CD14-positive monocyte (primary cell): ENCODE measurements around the gene AR. TPM values are rescaled to one million over a fixed set of nuclear protein-coding genes. Genes with fewer than 3 reads are reported as not detected.

Experiments used
- DNase-seq, 3 donors: peaks; one replicate each; pipeline ENCODE4 v3.0.0-alpha.2; 2011 to 2022
- H2AFZ ChIP-seq: 2 replicates; pipeline ENCODE4 v1.6.0; 2012; ENCODE audit warnings: mild to moderate bottlenecking, low read depth, low read length, inconsistent platforms; ENCODE audit not compliant: insufficient read depth, poor library complexity, severe bottlenecking
- H3K27ac ChIP-seq, 2 donors: 1 replicate in 1 of 2; 2 replicates in 1 of 2; pipeline ENCODE4 v1.5.1; 2012 to 2013; ENCODE audit warnings: low read length in 2 of 2, control low read depth in 1 of 2, inconsistent platforms in 1 of 2, low read depth in 1 of 2, mild to moderate bottlenecking in 1 of 2
- H3K27me3 ChIP-seq, 2 donors: one replicate each; pipeline versions ENCODE4 v1.6.0 to v1.6.1; 2011 to 2013; ENCODE audit warnings: low read length in 2 of 2; ENCODE audit not compliant: control insufficient read depth in 2 of 2, insufficient read depth in 2 of 2
- H3K36me3 ChIP-seq, 2 donors: replicated peaks in 1 of 2; 1 replicate in 1 of 2; 2 replicates in 1 of 2; pipeline versions ENCODE4 v1.5.1 to v1.6.1; 2012 to 2013; ENCODE audit warnings: low read length in 2 of 2, control low read depth in 1 of 2, inconsistent platforms in 1 of 2, mild to moderate bottlenecking in 1 of 2; ENCODE audit not compliant: insufficient read depth in 2 of 2, control insufficient read depth in 1 of 2
- H3K4me1 ChIP-seq, 2 donors: 1 replicate in 1 of 2; 2 replicates in 1 of 2; pipeline versions ENCODE4 v1.5.1 to v1.6.1; 2012 to 2013; ENCODE audit warnings: low read length in 2 of 2, control low read depth in 1 of 2, inconsistent platforms in 1 of 2, mild to moderate bottlenecking in 1 of 2, moderate library complexity in 1 of 2; ENCODE audit not compliant: insufficient read depth in 2 of 2, control insufficient read depth in 1 of 2
- H3K4me2 ChIP-seq: replicated peaks from 2 replicates; pipeline ENCODE3; 2012; ENCODE audit warnings: low read length, moderate library complexity, mild to moderate bottlenecking; ENCODE audit not compliant: poor library complexity, severe bottlenecking; ENCODE audit errors: extremely low read depth
- H3K4me3 ChIP-seq, 3 experiments: fragments of 200-600 bp in 1 of 3; sonication (generic) in 1 of 3; replicated peaks in 1 of 3; 1 replicate in 2 of 3; 2 replicates in 1 of 3; pipeline ENCODE4 v1.5.1; 2011 to 2013; ENCODE audit warnings: low read length in 3 of 3, mild to moderate bottlenecking in 3 of 3, control low read depth in 2 of 3, low read depth in 2 of 3, inconsistent platforms in 1 of 3, moderate library complexity in 1 of 3
- H3K79me2 ChIP-seq: 2 replicates; pipeline ENCODE4 v1.6.0; 2012; ENCODE audit warnings: mild to moderate bottlenecking, control low read depth, inconsistent platforms, low read length, moderate library complexity; ENCODE audit not compliant: insufficient read depth
- H3K9ac ChIP-seq: 2 replicates; pipeline ENCODE4 v1.6.0; 2017; ENCODE audit warnings: low read length, mild to moderate bottlenecking; ENCODE audit not compliant: insufficient read depth, poor library complexity, severe bottlenecking
- H3K9me3 ChIP-seq, 2 donors: replicated peaks in 1 of 2; 1 replicate in 1 of 2; 2 replicates in 1 of 2; pipeline versions ENCODE4 v1.5.1 to v1.6.1; 2012 to 2013; ENCODE audit warnings: low read length in 2 of 2, control low read depth in 1 of 2; ENCODE audit not compliant: control insufficient read depth in 1 of 2, insufficient read depth in 1 of 2
- H4K20me1 ChIP-seq: 2 replicates; pipeline ENCODE4 v1.6.0; 2012; ENCODE audit warnings: mild to moderate bottlenecking, low read length, control low read depth, moderate library complexity; ENCODE audit not compliant: insufficient read depth
- H3K27ac Mint-ChIP-seq, 7 donors: one replicate each; pipeline ENCODE4 v1.8.0; 2020; ENCODE audit warnings: mild to moderate bottlenecking in 7 of 7, mixed read lengths in 7 of 7, moderate library complexity in 6 of 7, inconsistent platforms in 2 of 7
- H3K27me3 Mint-ChIP-seq, 3 donors: one replicate each; pipeline ENCODE4 v1.8.0; 2021 to 2022; ENCODE audit warnings: low read depth in 3 of 3, mild to moderate bottlenecking in 3 of 3, mixed read lengths in 3 of 3, moderate library complexity in 3 of 3, inconsistent platforms in 1 of 3
- H3K36me3 Mint-ChIP-seq, 2 donors: one replicate each; pipeline ENCODE4 v1.8.0; 2020; ENCODE audit warnings: mixed read lengths in 2 of 2, inconsistent platforms in 1 of 2, mild to moderate bottlenecking in 1 of 2
- H3K4me1 Mint-ChIP-seq: one replicate; pipeline ENCODE4 v1.8.0; 2020; ENCODE audit warnings: mild to moderate bottlenecking, mixed read lengths
- H3K4me3 Mint-ChIP-seq, 2 donors: one replicate each; pipeline ENCODE4 v1.8.0; 2020; ENCODE audit warnings: mild to moderate bottlenecking in 2 of 2, mixed read lengths in 2 of 2, moderate library complexity in 1 of 2
- H3K9me3 Mint-ChIP-seq, 7 donors: one replicate each; pipeline ENCODE4 v1.8.0; 2020 to 2022; ENCODE audit warnings: mixed read lengths in 7 of 7, mild to moderate bottlenecking in 6 of 7, moderate library complexity in 6 of 7, inconsistent platforms in 2 of 7
- WGBS: methylation state at CpG from one replicate; pipeline ENCODE4 v1.1.5; 2013; ENCODE audit warnings: missing lambda C conversion rate; ENCODE audit not compliant: insufficient coverage; 5-methylcytosine and 5-hydroxymethylcytosine counted together
- intact Hi-C, 2 donors: fragments of 100-400 bp; cut with micrococcal nuclease; formaldehyde crosslinking; loops; one replicate each; pipeline versions ENCODE4 v1.15.0 to v1.15.1; 2023
- polyA plus RNA-seq, 3 donors: library from polyadenylated mRNA; depleted of rRNA in 1 of 3; unstranded in 2 of 3; stranded (reverse) in 1 of 3; fragments of 300-500 nt in 2 of 3; fragments of >200 nt in 1 of 3; fragmentation: Illumina TruSeq in 2 of 3; gene quantifications; 1 replicate in 2 of 3; 2 replicates in 1 of 3; pipeline ENCODE4 v1.2.3, GENCODE V29; 2012 to 2021
- TF ChIP-seq, protein P1 (sequence below): fragments of 200-600 bp; IDR thresholded peaks from one replicate; pipeline ENCODE4 v1.8.0; 2022; ENCODE audit warnings: antibody characterized with exemption, mild to moderate bottlenecking

AR gene
- polyA plus RNA-seq, 3 donors: not detected

- Histone ChIP-seq H3K9me3 (no peaks in the 10 kb centered on the region), H3K4me3 (no peak overlapping the region), H3K27me3 (no peaks in the 10 kb centered on the region), H3K36me3 (no peaks in the 10 kb centered on the region), H4K20me1 (no peaks in the 10 kb centered on the region), H3K4me2 (no peak overlapping the region), H2AFZ (no peak overlapping the region), H3K79me2 (no peaks in the 10 kb centered on the region), H3K4me1 (no peaks in the 10 kb centered on the region), H3K9ac (no peak overlapping the region), H3K27ac (no peak overlapping the region)
- H3K4me3 Mint-ChIP-seq: no peak overlapping the region
- intact Hi-C loops: no loop called here
- no peaks in the 10 kb centered on the region for H3K4me1 Mint-ChIP-seq
- H3K9me3 Mint-ChIP-seq: peaks cover 0 to 8% (median 2%) of the 10 kb centered on the region in 7 donors
- DNase-seq: no peak
- no peaks in the 10 kb centered on the region for H3K27me3 Mint-ChIP-seq
- no peak overlapping the region for H3K27ac Mint-ChIP-seq
- no peaks in the 10 kb centered on the region for H3K36me3 Mint-ChIP-seq
- TF ChIP-seq, protein P1, sequence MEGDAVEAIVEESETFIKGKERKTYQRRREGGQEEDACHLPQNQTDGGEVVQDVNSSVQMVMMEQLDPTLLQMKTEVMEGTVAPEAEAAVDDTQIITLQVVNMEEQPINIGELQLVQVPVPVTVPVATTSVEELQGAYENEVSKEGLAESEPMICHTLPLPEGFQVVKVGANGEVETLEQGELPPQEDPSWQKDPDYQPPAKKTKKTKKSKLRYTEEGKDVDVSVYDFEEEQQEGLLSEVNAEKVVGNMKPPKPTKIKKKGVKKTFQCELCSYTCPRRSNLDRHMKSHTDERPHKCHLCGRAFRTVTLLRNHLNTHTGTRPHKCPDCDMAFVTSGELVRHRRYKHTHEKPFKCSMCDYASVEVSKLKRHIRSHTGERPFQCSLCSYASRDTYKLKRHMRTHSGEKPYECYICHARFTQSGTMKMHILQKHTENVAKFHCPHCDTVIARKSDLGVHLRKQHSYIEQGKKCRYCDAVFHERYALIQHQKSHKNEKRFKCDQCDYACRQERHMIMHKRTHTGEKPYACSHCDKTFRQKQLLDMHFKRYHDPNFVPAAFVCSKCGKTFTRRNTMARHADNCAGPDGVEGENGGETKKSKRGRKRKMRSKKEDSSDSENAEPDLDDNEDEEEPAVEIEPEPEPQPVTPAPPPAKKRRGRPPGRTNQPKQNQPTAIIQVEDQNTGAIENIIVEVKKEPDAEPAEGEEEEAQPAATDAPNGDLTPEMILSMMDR: no peak
Measured at GRCh38 chrX:67624325-67624724, 80.5 kb downstream of the AR start.

DNA sequence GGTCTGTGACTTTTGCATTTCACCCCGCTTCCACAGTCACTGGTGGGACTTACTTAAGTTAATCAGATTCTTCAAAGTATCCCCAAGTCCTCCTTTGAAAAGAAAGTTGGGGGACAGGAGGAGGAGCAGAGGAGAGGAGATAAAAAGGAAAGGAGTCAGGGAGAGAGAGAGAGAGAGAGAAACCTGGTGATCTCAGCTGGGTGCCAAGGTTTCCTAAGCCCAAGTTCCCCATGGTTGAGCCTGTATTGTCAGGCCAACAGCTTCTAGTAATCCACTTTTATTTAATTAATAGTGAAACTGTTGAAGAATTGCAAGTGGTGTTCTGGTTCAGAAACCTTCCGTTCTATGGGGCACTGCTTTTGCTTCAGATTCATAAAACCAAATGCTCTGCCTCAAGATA, 91.6 kb downstream of the AR start:
- Mint-ChIP-seq H3K27ac (no peak overlapping the region), H3K36me3 (no peaks in the 10 kb centered on the region), H3K9me3 (peaks cover 0 to 21% (median 9%) of the 10 kb centered on the region in 7 donors), H3K4me1 (no peaks in the 10 kb centered on the region), H3K27me3 (peaks cover 0 to 4% (median 2%) of the 10 kb centered on the region in 3 donors), H3K4me3 (no peak overlapping the region)
- DNase-seq: no peak
- intact Hi-C loops: no loop called here
- Histone ChIP-seq H3K4me2 (no peak overlapping the region), H3K27ac (no peak overlapping the region), H3K79me2 (no peaks in the 10 kb centered on the region), H4K20me1 (no peaks in the 10 kb centered on the region), H2AFZ (no peak overlapping the region), H3K4me1 (no peaks in the 10 kb centered on the region), H3K9me3 (no peaks in the 10 kb centered on the region), H3K4me3 (no peak overlapping the region), H3K9ac (no peak overlapping the region), H3K27me3 (no peaks in the 10 kb centered on the region), H3K36me3 (no peaks in the 10 kb centered on the region)
- WGBS: no CpG with 5 or more reads among the region's 2 CpGs
- TF ChIP-seq, protein P1: no peak
